ENCODE data around the gene WDFY2.

DNA sequence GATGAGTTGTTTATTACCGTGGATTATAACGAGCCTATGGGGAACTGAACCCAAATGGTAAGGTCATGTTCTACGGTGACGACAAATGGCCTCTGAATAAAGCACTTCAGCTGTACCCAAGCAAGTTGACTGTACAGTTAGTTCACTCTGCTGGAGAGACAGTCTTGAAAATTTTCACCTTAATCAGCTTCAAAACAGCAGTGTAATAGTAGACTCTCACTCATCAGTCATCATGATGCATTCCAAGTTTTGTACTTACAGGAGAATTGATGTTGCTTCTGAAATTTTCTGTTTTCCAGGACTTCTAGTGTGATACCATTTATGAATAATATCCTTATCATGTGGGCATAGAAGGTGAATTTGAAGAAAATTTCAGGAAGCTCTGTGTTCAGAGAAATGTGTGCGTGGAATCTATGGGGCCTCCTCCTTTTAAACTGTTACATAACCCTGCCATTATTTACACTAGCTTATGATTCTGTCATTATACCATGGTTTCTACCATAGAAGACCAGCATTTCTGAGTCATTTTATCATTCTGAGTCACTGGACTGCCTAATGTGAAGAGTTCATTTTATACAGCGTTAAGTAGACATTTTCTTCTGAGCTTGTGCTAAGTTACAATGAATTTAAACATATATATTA lies 96.9 kb downstream of the WDFY2 start:
- TF ChIP-seq, protein P1, sequence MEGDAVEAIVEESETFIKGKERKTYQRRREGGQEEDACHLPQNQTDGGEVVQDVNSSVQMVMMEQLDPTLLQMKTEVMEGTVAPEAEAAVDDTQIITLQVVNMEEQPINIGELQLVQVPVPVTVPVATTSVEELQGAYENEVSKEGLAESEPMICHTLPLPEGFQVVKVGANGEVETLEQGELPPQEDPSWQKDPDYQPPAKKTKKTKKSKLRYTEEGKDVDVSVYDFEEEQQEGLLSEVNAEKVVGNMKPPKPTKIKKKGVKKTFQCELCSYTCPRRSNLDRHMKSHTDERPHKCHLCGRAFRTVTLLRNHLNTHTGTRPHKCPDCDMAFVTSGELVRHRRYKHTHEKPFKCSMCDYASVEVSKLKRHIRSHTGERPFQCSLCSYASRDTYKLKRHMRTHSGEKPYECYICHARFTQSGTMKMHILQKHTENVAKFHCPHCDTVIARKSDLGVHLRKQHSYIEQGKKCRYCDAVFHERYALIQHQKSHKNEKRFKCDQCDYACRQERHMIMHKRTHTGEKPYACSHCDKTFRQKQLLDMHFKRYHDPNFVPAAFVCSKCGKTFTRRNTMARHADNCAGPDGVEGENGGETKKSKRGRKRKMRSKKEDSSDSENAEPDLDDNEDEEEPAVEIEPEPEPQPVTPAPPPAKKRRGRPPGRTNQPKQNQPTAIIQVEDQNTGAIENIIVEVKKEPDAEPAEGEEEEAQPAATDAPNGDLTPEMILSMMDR (IDR thresholded peaks at IDR 0.05) = no peak
- no peak for TF ChIP-seq POLR2A (IDR thresholded peaks at IDR 0.05)
